Right cardiac atrium (tissue), 5 donors: ENCODE data around the gene CNGA1. TPM values are rescaled to one million over a fixed set of nuclear protein-coding genes. Genes with fewer than 3 reads are reported as not detected.

Experiments
- ATAC-seq, 2 donors: fragments of 200-7000 bp; cut with Tn5 transposase; one replicate each; pipeline versions ENCODE4 v1.8.0 to v1.9.1; 2020; ENCODE audit warnings: moderate library complexity in 2 of 2, mild to moderate bottlenecking in 1 of 2
- DNase-seq, 3 donors: peaks; one replicate each; pipeline ENCODE4 v3.0.0-alpha.2; 2020
- H3K27ac ChIP-seq: one replicate; pipeline ENCODE4 v1.5.1; 2013; ENCODE audit warnings: mild to moderate bottlenecking, low read length, control low read depth, moderate library complexity
- H3K27me3 ChIP-seq: one replicate; pipeline ENCODE4 v1.6.1; 2013; ENCODE audit not compliant: control insufficient read depth, insufficient read depth
- H3K4me1 ChIP-seq: one replicate; pipeline ENCODE4 v1.6.1; 2013; ENCODE audit warnings: low read length; ENCODE audit not compliant: control insufficient read depth, insufficient read depth
- H3K4me3 ChIP-seq: one replicate; pipeline ENCODE4 v1.5.1; 2013; ENCODE audit warnings: low read length, control low read depth
- H3K9me3 ChIP-seq: one replicate; pipeline ENCODE4 v1.6.1; 2013; ENCODE audit warnings: low read length; ENCODE audit not compliant: control insufficient read depth
- WGBS: extraction: QIAGEN DNeasy Blood & Tissue Kit; methylation state at CpG from one replicate; pipeline ENCODE4 v1.1.7; 2013; 5-methylcytosine and 5-hydroxymethylcytosine counted together
- intact Hi-C, 4 donors: fragments of 100-400 bp; cut with DNase I; formaldehyde crosslinking; loops; one replicate each; pipeline versions ENCODE4 v1.11.0 to v1.14.0; 2022 to 2023
- polyA plus RNA-seq: library from polyadenylated mRNA; stranded (reverse); fragments of 200-250 nt; gene quantifications from one replicate; pipeline ENCODE4 v1.2.3, GENCODE V29; 2013
- total RNA-seq, 4 donors: library from RNA; stranded (reverse); fragmentation: NEBNext Ultra II Directional; extraction: Animal tissue kit (Norgen Biotek cat#: 25700); gene quantifications; one replicate each; pipeline ENCODE4 v1.2.1, GENCODE V29; 2021
- donor health status: healthy with polysubstance abuse.
- donor health status: DM: no; HTN: yes; CAD: no.
- donor health status: DM: no; HTN: no; CAD: no.
- donor health status: DM: no; HTN: yes; CAD: no; lungs with severe emphysema.
- donor health status: DM: yes; HTN: yes; CAD: no.

CNGA1 gene
- total and polyA plus RNA-seq, 5 donors = 0.42 to 0.48 TPM; not detected in 3

- no peak overlapping the region for H3K4me3 ChIP-seq
- H3K27me3 ChIP-seq = no peaks in the 10 kb centered on the region
- DNase-seq (no peak), ATAC-seq (no peak)
- H3K4me1 ChIP-seq = no peaks in the 10 kb centered on the region
- H3K9me3 ChIP-seq = no peaks in the 10 kb centered on the region
- intact Hi-C loops = no loop called here
- H3K27ac ChIP-seq = no peak overlapping the region
- WGBS = 100% methylated on average over 1 of the region's 1 CpG
Observed at GRCh38 chr4:47891928-47892327, 124.6 kb downstream of the CNGA1 start.

Other genes starting within 250 kb of the CNGA1 start
- gene CORIN, start 178.6 kb downstream of the CNGA1 start, total RNA-seq = 100 to 1,000 TPM; 125 to 226 (median 200) TPM
- gene CORIN, start 178.6 kb downstream of the CNGA1 start, polyA plus RNA-seq = 66.2 TPM
- gene NFXL1, start 102.1 kb downstream of the CNGA1 start, total RNA-seq = 1 to 10 TPM; 6.2 to 8.8 (median 6.9) TPM
- 3.1 TPM for gene NFXL1, start 102.1 kb downstream of the CNGA1 start, polyA plus RNA-seq
- under 1 TPM; 0.23 to 0.92 (median 0.48) TPM for gene NIPAL1, start 91 bp upstream of the CNGA1 start, total RNA-seq
- gene NIPAL1, start 91 bp upstream of the CNGA1 start, polyA plus RNA-seq = 0.20 TPM
- gene TXK, start 117.6 kb upstream of the CNGA1 start, total RNA-seq = 1 to 10 TPM in 2 of 4 donors, under 1 TPM in 2; 0.59 to 1.8 (median 0.87) TPM
- 0.14 TPM for gene TXK, start 117.6 kb upstream of the CNGA1 start, polyA plus RNA-seq